ENCODE results near the gene ADI1.

Gene ADI1

DNA sequence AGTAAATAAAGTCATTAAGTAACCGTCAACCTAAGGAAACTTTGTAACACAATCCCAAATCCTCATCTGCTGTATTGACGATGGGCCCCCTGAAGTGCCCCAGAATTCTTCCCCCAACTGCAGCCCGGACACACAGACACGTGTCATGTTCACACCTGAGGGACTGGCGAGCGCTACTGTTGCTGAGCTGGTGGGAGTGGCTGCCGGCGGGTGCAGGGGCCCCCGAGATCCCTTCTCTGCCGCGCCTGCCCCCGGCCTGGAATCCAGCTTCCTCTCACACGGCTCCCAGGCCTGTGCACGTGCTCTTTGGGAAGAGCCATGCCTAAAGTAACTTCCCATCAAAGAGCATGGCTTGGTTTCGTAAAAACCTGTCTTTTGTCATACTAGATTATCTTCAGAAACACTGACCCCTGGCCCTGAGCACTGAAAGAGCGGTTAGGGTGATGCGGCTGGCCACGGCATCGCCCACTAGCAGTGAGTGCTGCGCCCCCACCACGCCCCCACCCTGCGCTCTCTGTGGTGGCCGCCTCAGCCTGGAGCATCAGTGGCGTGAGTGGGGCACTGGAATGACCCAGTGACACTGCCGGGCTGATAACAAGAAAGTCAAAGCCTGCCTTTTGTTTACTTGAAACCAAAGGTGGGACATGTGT lies 56.0 kb downstream of the ADI1 start:
- TF ChIP-seq, protein P1, sequence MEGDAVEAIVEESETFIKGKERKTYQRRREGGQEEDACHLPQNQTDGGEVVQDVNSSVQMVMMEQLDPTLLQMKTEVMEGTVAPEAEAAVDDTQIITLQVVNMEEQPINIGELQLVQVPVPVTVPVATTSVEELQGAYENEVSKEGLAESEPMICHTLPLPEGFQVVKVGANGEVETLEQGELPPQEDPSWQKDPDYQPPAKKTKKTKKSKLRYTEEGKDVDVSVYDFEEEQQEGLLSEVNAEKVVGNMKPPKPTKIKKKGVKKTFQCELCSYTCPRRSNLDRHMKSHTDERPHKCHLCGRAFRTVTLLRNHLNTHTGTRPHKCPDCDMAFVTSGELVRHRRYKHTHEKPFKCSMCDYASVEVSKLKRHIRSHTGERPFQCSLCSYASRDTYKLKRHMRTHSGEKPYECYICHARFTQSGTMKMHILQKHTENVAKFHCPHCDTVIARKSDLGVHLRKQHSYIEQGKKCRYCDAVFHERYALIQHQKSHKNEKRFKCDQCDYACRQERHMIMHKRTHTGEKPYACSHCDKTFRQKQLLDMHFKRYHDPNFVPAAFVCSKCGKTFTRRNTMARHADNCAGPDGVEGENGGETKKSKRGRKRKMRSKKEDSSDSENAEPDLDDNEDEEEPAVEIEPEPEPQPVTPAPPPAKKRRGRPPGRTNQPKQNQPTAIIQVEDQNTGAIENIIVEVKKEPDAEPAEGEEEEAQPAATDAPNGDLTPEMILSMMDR (IDR thresholded peaks at IDR 0.05; ENCODE audit: insufficient read depth, missing control alignments) = no peak
- no peak for DNase-seq (ENCODE audit: insufficient read length, low spot score)
- no peak for FAIRE-seq

DNA sequence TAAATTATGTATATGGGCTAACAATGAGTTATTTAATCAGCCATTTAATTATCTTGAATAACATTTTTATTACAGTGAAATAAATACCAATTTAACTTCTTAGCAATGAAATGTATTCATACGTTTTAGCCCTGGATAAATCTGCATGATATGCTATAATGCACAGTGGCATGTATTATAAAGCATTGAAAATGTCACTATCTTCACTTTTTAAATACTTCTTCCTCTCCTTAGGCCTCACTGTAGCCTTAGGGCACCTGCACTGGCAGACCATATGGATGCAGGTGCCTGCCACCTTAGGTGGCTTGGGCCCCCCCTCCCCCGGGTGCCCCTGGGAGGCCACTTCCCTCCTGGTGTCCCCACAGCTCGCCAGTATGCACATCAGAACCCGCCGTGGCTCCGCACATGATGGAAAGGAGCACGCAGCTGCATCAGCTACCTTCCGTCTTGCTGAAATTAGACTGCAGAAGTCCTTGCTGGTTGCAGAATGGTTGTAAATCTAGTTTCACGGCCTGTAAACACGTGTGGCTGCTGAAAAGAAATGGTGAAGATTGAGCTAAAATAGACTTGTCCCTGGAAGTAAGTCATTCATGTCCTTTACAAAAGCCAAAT lies 56.7 kb downstream of the ADI1 start:
- DNase-seq (ENCODE audit: insufficient read length, low spot score) = no peak
- TF ChIP-seq, protein P1 (IDR thresholded peaks at IDR 0.05; ENCODE audit: insufficient read depth, missing control alignments) = no peak
- FAIRE-seq = no peak

DNA sequence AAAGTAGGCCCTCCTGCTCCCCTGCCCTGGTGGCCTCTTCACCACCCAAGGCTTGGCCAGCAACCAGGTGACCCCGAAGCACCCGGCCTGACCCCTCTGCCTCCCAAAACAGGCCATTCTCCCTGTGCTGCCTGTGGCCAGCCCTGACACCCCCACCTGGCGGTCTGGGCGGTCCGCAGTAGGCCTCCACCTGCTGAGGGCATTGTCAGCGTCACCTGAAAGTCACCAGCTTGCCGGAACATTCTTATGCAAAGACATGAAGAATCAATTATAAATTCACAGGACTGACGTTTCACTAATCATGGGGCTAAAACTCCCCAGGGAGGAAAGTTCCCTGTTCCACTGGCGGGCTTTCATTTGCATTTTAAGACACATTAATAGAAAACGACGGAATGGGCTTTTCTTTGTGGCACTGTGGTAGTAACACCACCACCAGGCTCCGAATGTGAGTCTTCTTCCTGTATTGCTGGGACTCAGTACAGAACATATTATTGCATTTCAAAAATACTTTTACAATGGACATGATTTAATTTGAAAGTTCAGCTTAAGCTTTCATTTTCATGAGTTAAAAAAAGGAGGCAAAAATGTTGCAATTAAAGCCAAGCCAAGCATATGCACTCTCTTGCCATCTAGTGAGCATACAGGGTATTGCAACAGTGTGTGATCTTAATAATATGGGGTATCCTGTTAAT lies 57.4 kb downstream of the ADI1 start:
- FAIRE-seq = peak; percentile 58
- TF ChIP-seq, protein P1 (IDR thresholded peaks at IDR 0.05; ENCODE audit: insufficient read depth, missing control alignments) = peak; percentile 94
- DNase-seq (ENCODE audit: insufficient read length, low spot score) = peak; percentile 73

DNA sequence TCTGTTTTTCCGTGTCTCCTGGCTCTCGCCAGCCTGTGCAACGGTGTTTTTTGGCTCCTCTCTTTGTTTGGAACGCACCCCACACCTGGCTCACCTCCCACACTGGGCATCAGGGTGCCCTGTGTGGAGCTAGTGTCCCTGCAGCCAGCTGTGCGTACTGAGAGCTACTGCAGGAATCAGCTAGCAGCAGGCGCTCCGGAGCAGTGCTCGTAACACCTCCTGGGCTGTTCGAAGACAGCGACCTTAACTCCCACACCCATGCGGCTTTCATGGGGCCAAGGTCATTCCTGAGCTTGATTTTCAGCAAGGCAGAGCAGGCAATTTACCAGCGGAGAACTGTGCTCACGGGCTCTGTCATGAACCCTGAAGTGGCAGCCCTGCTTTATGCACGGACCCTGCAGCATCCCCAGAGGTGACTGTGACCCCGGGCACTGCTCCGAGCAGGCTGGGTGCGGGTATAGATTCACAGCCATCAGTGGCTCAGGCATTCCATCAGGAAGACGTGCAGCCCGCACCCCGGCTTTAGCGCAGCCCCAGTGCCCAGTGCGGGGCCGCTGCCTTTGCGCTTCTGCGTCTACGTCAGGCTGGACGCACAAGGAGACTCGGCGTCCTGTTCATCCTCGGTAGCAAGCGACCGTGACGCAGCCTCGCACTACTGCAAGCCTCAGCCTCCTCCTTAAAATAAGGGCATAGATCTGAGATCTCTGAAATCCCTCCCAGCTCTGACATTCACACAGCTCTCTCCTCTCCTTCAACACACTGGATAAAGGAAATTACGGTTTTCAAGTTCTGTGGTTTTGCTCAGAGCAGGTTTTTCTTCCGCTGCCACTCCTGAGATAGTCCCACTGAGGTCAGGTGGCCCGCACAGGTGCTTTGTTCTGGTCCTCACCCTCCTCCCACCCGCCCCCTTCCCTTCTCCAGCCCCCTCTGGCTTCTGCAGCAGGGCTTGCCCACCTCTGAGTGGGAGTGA lies 58.2 kb downstream of the ADI1 start:
- FAIRE-seq (no peak), DNase-seq (ENCODE audit: insufficient read length, low spot score) (no peak)
- TF ChIP-seq, protein P1 (IDR thresholded peaks at IDR 0.05; ENCODE audit: insufficient read depth, missing control alignments) = no peak

DNA sequence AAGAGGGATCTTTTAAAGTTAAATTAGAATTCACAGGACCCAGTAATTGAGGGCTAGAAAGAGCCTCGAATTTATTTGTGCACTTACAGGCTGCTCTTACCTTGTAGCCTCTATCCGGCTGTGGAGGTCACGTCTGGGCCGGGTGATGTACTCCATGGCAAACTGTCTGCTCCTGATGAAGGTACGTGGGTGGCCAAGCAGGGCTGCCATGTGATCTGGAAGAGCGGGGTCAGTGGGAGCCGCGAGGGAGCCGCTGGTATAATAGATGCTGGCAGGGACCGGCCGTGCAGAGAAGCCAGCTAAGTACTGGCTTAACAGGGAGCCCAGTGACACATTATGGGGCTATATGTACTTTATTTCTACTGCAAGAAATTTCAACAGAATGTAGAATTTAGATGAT lies 59.2 kb downstream of the ADI1 start:
- FAIRE-seq (no peak), DNase-seq (ENCODE audit: insufficient read length, low spot score) (no peak)
- TF ChIP-seq, protein P1 (IDR thresholded peaks at IDR 0.05; ENCODE audit: insufficient read depth, missing control alignments) = no peak

DNA sequence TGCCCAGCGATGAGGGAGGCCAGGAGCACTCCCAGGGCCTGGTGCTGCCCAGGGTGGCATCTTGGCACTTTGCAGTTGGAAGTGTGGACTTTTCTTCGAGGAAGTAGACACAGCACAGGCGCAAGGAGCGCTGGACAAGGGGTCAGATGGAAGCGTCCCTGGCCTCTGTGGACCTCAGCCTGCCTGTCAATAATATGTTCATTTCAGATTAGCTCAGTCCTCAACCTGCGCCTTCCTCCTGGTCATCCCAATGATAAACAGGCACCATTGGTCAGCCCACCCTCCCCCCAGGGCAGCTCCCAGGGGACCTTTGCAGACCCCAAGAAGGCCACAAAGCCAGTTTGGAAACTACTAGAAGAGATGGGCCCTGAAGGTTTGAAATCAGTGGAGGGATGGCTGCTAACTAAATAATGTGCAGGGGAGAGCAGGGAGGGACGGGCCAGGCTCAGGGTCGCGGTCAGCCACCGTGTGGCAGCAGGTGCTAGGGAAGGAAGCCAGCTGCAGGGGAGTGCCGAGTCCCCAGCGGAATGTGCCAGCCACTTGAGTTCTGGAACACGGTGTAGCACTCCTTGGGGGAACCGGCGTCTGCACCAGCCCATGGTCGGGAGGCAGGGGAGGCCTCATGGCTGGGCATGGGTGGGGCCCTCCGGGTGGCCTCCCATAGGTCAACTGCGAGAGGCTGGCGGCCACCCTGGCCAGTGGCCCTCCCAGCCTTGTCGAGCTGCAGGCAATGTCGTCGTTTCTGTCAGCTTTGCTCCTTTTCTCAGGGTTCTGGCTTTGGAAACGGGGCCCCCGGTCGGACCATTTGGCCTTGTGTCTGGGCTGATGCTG lies 59.9 kb downstream of the ADI1 start:
- FAIRE-seq = no peak
- no peak for DNase-seq (ENCODE audit: insufficient read length, low spot score)
- TF ChIP-seq, protein P1 (IDR thresholded peaks at IDR 0.05; ENCODE audit: insufficient read depth, missing control alignments) = no peak
